Gastroesophageal sphincter (tissue), 3 donors: ENCODE data around the gene RBM38.

ENCODE experiments used
- EP300 ChIP-seq: sonication (generic); formaldehyde crosslinking; IDR thresholded peaks from one replicate; pipeline ENCODE4 v1.6.1; 2017; ENCODE audit warnings: antibody characterized with exemption, mild to moderate bottlenecking
- POLR2A ChIP-seq, 2 donors: fragments of 450-650 bp; IDR thresholded peaks; one replicate each; pipeline ENCODE4 v1.6.1; 2017; ENCODE audit warnings: antibody characterized with exemption in 2 of 2, mild to moderate bottlenecking in 2 of 2, moderate library complexity in 1 of 2
- POLR2AphosphoS5 ChIP-seq: sonication (generic); formaldehyde crosslinking; IDR thresholded peaks from one replicate; pipeline ENCODE4 v1.6.1; 2017; ENCODE audit warnings: antibody characterized with exemption
- TF ChIP-seq, protein P1 (sequence below), 4 experiments: fragments of 200-600 bp in 2 of 4; fragments of 450-650 bp in 2 of 4; sonication (generic) in 1 of 4; IDR thresholded peaks; one replicate each; pipeline ENCODE4 v1.5.1; 2017 to 2019; ENCODE audit warnings: antibody characterized with exemption in 4 of 4, mild to moderate bottlenecking in 2 of 4, moderate library complexity in 2 of 4

DNA sequence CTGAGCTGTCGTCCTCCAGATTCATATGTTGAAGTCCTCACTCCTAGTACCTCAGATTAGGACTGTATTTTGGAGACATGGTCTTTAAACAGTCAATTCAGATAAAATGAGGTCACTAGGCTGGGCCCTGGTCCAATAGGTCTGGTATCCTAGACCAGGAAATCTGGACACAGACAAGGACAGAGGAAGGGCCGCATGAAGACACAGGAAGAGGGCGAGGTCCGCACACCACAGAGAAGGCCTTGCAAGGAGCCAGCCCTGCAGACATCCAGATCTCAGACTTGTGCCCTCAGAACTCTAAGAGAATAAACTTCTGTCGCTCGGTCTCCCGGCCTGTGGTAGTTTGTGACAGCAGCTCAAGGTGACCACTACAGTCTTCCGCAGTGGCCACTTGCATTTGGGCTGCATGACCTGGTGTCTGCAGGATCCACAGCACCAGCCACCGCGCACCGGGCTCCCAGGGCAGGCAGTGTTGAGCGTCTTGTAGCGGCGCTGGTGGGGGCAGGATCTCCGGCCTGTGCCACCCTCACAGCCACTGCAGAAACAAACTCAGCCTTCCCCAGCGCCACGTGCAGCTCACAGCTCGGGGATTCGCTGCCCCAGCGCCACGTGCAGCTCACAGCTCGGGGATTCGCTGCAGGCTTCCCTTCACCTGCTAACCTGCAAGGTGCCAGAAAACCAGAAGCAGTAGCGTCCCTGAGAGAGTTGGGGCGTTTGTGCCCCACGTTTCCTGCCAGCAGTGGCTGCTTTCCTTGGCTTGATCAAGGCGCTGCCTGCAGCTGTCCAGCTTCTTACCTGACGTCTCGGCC is 6.0 kb upstream of the RBM38 start:
- TF ChIP-seq POLR2AphosphoS5 (no peak), EP300 (no peak), POLR2A (IDR thresholded peaks at IDR 0.05) (no peak)
- TF ChIP-seq, protein P1, sequence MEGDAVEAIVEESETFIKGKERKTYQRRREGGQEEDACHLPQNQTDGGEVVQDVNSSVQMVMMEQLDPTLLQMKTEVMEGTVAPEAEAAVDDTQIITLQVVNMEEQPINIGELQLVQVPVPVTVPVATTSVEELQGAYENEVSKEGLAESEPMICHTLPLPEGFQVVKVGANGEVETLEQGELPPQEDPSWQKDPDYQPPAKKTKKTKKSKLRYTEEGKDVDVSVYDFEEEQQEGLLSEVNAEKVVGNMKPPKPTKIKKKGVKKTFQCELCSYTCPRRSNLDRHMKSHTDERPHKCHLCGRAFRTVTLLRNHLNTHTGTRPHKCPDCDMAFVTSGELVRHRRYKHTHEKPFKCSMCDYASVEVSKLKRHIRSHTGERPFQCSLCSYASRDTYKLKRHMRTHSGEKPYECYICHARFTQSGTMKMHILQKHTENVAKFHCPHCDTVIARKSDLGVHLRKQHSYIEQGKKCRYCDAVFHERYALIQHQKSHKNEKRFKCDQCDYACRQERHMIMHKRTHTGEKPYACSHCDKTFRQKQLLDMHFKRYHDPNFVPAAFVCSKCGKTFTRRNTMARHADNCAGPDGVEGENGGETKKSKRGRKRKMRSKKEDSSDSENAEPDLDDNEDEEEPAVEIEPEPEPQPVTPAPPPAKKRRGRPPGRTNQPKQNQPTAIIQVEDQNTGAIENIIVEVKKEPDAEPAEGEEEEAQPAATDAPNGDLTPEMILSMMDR (IDR thresholded peaks at IDR 0.05), result no peak
